GM23338 (cell line): ENCODE measurements around the gene KEL. TPM values are rescaled to one million over a fixed set of nuclear protein-coding genes. Genes with fewer than 3 reads are reported as not detected.
A peak's percentile ranks its signal among the peaks of the same experiment; 100 is the strongest.

Source experiments
- ATAC-seq: fragments of 200-7000 bp; cut with Tn5 transposase; 3 replicates; pipeline ENCODE4 v1.9.1; 2020
- DNase-seq: peaks from one replicate; pipeline ENCODE4 v3.0.0-alpha.2; 2015; ENCODE audit warnings: low spot score
- H2AFZ ChIP-seq: fragments of 200-600 bp; sonication (generic); 2 replicates; pipeline ENCODE4 v1.8.0; 2016; ENCODE audit warnings: antibody characterized with exemption, mild to moderate bottlenecking, moderate library complexity
- H3F3A ChIP-seq: fragments of 200-600 bp; sonication (generic); replicated peaks from 2 replicates; pipeline ENCODE4 v1.8.0; 2017; ENCODE audit warnings: antibody characterized with exemption, mixed run types, low read depth
- H3K27ac ChIP-seq: fragments of 200-600 bp; sonication (generic); 2 replicates; pipeline ENCODE4 v1.6.1; 2016; ENCODE audit warnings: low read depth
- H3K27me3 ChIP-seq: fragments of 200-600 bp; sonication (generic); 2 replicates; pipeline ENCODE4 v1.8.0; 2016; ENCODE audit warnings: mild to moderate bottlenecking, mixed run types, moderate library complexity; ENCODE audit not compliant: insufficient read depth
- H3K36me3 ChIP-seq: fragments of 200-600 bp; sonication (generic); 2 replicates; pipeline ENCODE4 v1.8.0; 2016; ENCODE audit warnings: mild to moderate bottlenecking; ENCODE audit not compliant: insufficient read depth
- H3K4me1 ChIP-seq: fragments of 200-600 bp; sonication (generic); 2 replicates; pipeline ENCODE4 v1.8.0; 2016; ENCODE audit warnings: mild to moderate bottlenecking, moderate library complexity; ENCODE audit not compliant: insufficient read depth
- H3K4me2 ChIP-seq: fragments of 200-600 bp; sonication (generic); 2 replicates; pipeline ENCODE4 v1.7.1; 2017; ENCODE audit warnings: mixed run types
- H3K4me3 ChIP-seq: fragments of 200-600 bp; sonication (generic); 2 replicates; pipeline ENCODE4 v1.6.1; 2016; ENCODE audit warnings: mixed run types
- H3K79me2 ChIP-seq: fragments of 200-600 bp; sonication (generic); replicated peaks from 2 replicates; pipeline ENCODE4 v1.8.0; 2017; ENCODE audit warnings: mild to moderate bottlenecking; ENCODE audit not compliant: insufficient read depth
- H3K9me2 ChIP-seq: fragments of 200-600 bp; sonication (generic); 2 replicates; pipeline ENCODE4 v1.8.0; 2017; ENCODE audit not compliant: insufficient read depth
- H4K20me1 ChIP-seq: fragments of 200-600 bp; sonication (generic); replicated peaks from 2 replicates; pipeline ENCODE4 v1.8.0; 2017; ENCODE audit warnings: mild to moderate bottlenecking; ENCODE audit not compliant: insufficient read depth
- H3K27ac Mint-ChIP-seq: 2 replicates; pipeline ENCODE4 v1.8.0; 2020; ENCODE audit warnings: inconsistent platforms, mild to moderate bottlenecking, moderate library complexity, mixed read lengths
- H3K27me3 Mint-ChIP-seq: 3 replicates; pipeline ENCODE4 v1.8.0; 2022; ENCODE audit warnings: low read depth, mild to moderate bottlenecking, moderate library complexity, mixed read lengths, inconsistent platforms; ENCODE audit not compliant: insufficient read depth, poor library complexity
- H3K36me3 Mint-ChIP-seq: 3 replicates; pipeline ENCODE4 v1.8.0; 2021; ENCODE audit warnings: low read depth, mild to moderate bottlenecking, inconsistent platforms, moderate library complexity, mixed read lengths
- H3K4me1 Mint-ChIP-seq: 3 replicates; pipeline ENCODE4 v1.8.0; 2020; ENCODE audit warnings: mild to moderate bottlenecking, inconsistent platforms, mixed read lengths
- H3K4me3 Mint-ChIP-seq: 3 replicates; pipeline ENCODE4 v1.8.0; 2021; ENCODE audit warnings: moderate library complexity, mild to moderate bottlenecking, inconsistent platforms, mixed read lengths
- H3K9me3 Mint-ChIP-seq: 3 replicates; pipeline ENCODE4 v1.8.0; 2020; ENCODE audit warnings: moderate library complexity, mild to moderate bottlenecking, inconsistent platforms, mixed read lengths
- CREB1 ChIP-seq: fragments of 250-450 bp; sonication (Bioruptor Pico); IDR thresholded peaks from 2 replicates; pipeline ENCODE4 v1.5.0; 2020; ENCODE audit warnings: low read depth, mild to moderate bottlenecking, moderate library complexity
- ETS1 ChIP-seq: IDR thresholded peaks from 2 replicates; pipeline ENCODE4 v1.6.1; 2016; ENCODE audit warnings: antibody characterized with exemption
- EZH2 ChIP-seq: fragments of 200-600 bp; sonication (generic); IDR thresholded peaks from one replicate; pipeline ENCODE4 v1.8.0; 2017; ENCODE audit warnings: antibody characterized with exemption, mild to moderate bottlenecking, low read depth; ENCODE audit not compliant: unreplicated experiment
- JUNB ChIP-seq: IDR thresholded peaks from one replicate; pipeline ENCODE4 v1.6.1; 2016; ENCODE audit warnings: antibody characterized with exemption; ENCODE audit not compliant: unreplicated experiment
- NANOG ChIP-seq: IDR thresholded peaks from 2 replicates; pipeline ENCODE4 v1.6.1; 2016; ENCODE audit warnings: antibody characterized with exemption, borderline replicate concordance
- REST ChIP-seq: IDR thresholded peaks from one replicate; pipeline ENCODE4 v1.6.1; 2018; ENCODE audit warnings: antibody characterized with exemption; ENCODE audit not compliant: unreplicated experiment
- STAT1 ChIP-seq: IDR thresholded peaks from one replicate; pipeline ENCODE4 v1.6.1; 2016; ENCODE audit warnings: antibody characterized with exemption; ENCODE audit not compliant: unreplicated experiment
- ZNF114 ChIP-seq: fragments of 250-450 bp; sonication (Bioruptor Pico); IDR thresholded peaks from 2 replicates; pipeline ENCODE4 v1.5.0; 2020; ENCODE audit warnings: mild to moderate bottlenecking, moderate library complexity
- ZNF462 ChIP-seq: fragments of 250-450 bp; sonication (Bioruptor Pico); IDR thresholded peaks from 2 replicates; pipeline ENCODE4 v1.5.0; 2020; ENCODE audit warnings: mild to moderate bottlenecking, moderate library complexity
- polyA plus RNA-seq: library from polyadenylated mRNA; unstranded; fragments of >200 nt; fragmentation: Nextera tagmentation; extraction: Ambion mirVana; gene quantifications from 2 replicates; pipeline ENCODE4 v1.2.1, GENCODE V29; 2016
- total RNA-seq: library from RNA; depleted of rRNA; stranded (reverse); fragments of >200 nt; shearing (Covaris generic); gene quantifications from 2 replicates; pipeline ENCODE4 v1.2.3, GENCODE V29; 2014
- TF ChIP-seq, protein P1 (sequence below), 2 experiments: fragments of 200-600 bp in 1 of 2; sonication (generic) in 1 of 2; conservative IDR thresholded peaks; 2 replicates each; pipeline versions ENCODE4 v1.5.1 to v1.6.1; 2016 to 2017; ENCODE audit warnings: antibody characterized with exemption in 2 of 2, low read depth in 2 of 2, mild to moderate bottlenecking in 2 of 2, moderate library complexity in 1 of 2

KEL gene
- total and polyA plus RNA-seq, 2 experiments from 2014 or later = 1.2 to 3.6 TPM

GRCh38 chr7:142899661-142900060 lies 62.5 kb downstream of the KEL start (continued):
- TF ChIP-seq EZH2 (no peak), ETS1 (no peak), CREB1 (CRISPR knock-in tag) (no peak), JUNB (no peak), STAT1 (no peak)

DNA sequence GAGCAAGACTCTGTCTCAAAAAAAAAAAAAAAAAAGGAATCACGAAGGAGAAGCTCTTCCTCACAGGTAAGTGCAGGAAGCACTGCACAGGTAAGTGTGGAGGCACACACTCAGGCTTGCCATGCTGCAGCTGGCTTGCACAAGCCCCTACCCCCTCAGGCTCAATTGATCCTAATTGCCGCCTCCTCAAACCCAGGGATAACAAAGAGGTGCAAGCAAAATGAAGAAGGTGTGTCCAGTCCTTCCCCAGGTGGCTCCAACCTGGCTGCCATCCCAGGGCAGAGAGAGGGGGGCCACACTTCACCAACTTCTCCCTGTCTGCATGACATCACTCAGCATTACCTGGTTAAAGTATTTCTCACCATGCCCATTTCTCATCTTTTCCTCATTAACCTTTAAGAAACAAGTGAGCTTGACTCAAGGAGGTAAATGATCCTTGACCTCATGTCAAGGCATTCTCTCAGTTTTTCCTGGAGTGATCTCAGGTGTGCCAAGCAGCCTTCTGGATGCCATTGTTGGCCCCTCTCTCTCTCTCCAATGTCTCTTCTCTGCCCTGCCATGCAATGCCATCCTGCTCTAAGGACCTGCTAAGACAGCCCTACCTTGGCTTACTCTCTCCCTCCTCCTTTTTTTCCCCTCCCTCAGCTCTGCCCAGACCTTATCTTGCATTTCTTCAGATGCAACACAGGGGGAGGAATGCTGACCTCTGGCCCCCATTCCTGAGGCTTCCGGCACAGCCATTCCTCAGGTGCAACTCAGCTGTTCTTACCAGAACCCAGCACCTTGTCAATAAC lies 63.6 kb downstream of the KEL start:
- Histone ChIP-seq H3F3A (no peaks in the 10 kb centered on the region), H3K36me3 (no peaks in the 10 kb centered on the region), H2AFZ (no peak overlapping the region), H3K9me2 (no peaks in the 10 kb centered on the region), H3K27me3 (no peaks in the 10 kb centered on the region), H3K4me3 (no peak overlapping the region), H3K4me1 (no peaks in the 10 kb centered on the region), H3K27ac (no peak overlapping the region), H3K4me2 (no peak overlapping the region), H4K20me1 (no peaks in the 10 kb centered on the region), H3K79me2 (no peaks in the 10 kb centered on the region)
- Mint-ChIP-seq H3K4me3 (no peak overlapping the region), H3K4me1 (peaks cover 9% of the 10 kb centered on the region), H3K36me3 (no peaks in the 10 kb centered on the region; the same call in 2 of the 3 replicates), H3K9me3 (peaks cover 6% of the 10 kb centered on the region; the same call in 2 of the 3 replicates), H3K27ac (no peak overlapping the region), H3K27me3 (peaks cover 3% of the 10 kb centered on the region)
- ATAC-seq (peak; percentile 70), DNase-seq (peak; percentile 15)
- no peak for TF ChIP-seq REST
- TF ChIP-seq ZNF462 (CRISPR knock-in tag) = no peak
- no peak for TF ChIP-seq EZH2
- TF ChIP-seq, protein P1, sequence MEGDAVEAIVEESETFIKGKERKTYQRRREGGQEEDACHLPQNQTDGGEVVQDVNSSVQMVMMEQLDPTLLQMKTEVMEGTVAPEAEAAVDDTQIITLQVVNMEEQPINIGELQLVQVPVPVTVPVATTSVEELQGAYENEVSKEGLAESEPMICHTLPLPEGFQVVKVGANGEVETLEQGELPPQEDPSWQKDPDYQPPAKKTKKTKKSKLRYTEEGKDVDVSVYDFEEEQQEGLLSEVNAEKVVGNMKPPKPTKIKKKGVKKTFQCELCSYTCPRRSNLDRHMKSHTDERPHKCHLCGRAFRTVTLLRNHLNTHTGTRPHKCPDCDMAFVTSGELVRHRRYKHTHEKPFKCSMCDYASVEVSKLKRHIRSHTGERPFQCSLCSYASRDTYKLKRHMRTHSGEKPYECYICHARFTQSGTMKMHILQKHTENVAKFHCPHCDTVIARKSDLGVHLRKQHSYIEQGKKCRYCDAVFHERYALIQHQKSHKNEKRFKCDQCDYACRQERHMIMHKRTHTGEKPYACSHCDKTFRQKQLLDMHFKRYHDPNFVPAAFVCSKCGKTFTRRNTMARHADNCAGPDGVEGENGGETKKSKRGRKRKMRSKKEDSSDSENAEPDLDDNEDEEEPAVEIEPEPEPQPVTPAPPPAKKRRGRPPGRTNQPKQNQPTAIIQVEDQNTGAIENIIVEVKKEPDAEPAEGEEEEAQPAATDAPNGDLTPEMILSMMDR (conservative IDR thresholded peaks at IDR 0.05; ENCODE audit: low read depth in 2 of 2) = no peak
- TF ChIP-seq JUNB = no peak
- no peak for TF ChIP-seq CREB1 (CRISPR knock-in tag)
- TF ChIP-seq STAT1 = no peak
- TF ChIP-seq NANOG = no peak
- TF ChIP-seq ZNF114 (CRISPR knock-in tag) = no peak
